Raji (cell line): ENCODE measurements around the gene TMEM178B.

ENCODE experiments used
- POLR2A ChIP-seq: IDR thresholded peaks from 2 replicates; pipeline ENCODE4 v1.6.1; 2011; ENCODE audit warnings: low read depth, low read length, control low read depth; ENCODE audit not compliant: insufficient read depth

The TMEM178B gene

DNA sequence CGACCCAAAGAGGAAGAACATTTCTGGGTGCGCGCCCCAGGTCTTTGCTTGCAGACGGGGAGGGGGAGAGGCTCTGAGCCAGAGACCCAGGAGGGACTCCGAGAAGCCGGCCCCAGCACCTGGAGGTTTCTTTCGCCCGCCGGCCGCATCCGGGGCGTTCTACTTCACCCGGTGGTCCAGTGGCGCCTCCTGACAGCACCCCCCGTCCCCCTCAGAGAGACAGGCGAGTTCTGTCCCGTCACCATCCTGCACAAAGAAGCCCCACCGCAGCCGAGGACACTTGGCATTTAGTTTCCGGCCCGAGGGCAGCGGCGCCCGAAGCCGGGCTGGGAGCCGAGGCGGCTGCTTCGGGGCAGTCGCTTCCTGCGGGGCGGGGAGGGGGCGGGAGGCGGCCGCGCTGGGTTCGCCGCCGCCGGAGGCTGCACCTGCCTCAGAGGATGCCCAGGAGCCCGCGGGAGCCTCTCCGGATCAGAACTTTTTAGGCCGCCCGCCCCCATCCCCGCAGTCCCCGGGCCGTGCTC lies at the start of gene TMEM178B:
Gene TMEM178B (plus strand): TSS at position 424 of the 521 bp plus-strand sequence.
- no peak for TF ChIP-seq POLR2A

DNA sequence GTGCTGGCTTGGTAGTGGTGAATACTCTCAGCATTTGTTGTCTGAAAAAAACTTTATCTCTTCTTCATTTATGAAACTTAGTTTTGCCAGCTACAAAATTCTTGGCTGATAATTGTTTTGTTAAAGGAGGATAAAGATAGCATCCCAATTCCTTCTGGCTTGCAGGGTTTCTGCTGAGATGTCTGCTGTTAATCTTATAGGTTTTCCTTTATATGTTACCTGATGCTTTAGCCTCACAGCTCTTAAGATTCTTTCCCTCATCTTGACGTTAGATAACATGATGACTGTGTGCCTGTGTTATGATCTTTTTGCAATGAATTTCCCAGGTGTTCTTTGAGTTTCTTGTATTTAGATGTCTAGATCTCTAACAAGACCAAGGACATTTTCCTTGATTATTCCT lies 49.2 kb upstream of the TMEM178B start:
- no peak for TF ChIP-seq POLR2A

DNA sequence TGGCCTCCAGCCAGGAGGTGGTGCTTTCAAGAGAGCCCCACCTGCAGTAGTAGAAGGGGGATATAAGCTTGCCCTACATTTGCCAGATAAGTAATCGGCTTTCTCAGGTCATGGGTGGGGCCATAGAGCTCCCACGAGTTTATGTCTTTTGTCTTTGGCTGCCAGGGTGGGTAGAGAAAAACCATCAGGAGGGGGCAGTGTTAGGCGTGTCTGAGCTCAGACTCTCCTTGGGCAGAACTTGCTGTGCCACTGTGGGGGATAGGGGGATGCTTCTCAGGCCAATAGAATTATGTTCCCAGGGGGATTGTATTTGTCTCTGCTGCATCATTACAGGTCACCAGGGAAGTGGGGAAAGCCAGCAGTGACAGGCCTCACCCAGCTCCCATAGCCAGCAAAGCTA lies 46.8 kb upstream of the TMEM178B start:
- TF ChIP-seq POLR2A: no peak

DNA sequence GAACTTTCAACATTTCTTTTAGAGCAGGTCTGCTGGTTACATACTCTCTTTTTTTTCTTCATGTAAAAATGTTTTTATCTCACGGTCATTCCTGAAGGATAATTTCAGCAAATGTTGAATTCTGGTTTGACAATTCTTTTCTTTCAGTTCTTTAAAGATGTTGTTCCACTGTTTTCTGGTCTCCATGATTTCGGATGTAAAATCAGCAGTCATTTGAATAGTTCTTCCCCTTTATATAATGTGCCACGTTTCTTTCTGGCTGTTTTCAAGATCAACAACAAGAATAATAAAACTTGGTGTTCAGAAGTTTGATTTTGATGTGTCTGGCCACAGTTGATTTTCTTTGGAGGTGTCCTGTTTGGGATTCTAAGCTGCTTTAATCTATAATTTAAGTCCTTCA lies 45.1 kb upstream of the TMEM178B start:
- no peak for TF ChIP-seq POLR2A

DNA sequence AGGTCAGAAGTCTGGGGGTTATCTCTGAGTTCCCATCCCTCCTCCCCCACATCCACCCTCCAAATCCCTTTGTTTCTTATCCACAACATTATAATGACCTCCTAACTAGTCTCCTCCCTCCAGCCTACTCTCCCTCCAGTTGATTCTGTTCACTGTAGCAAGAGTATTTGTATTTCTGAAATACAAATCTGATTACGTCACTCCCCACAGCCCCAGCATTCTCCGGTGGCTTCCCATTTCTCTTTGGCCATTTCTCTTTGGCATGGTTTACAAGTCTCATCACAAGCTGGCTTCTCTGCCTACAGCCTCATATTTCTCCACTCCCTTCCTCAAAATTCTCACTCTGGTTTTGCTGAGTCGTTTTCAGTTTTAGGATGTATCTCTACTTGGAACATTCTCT lies 34.5 kb upstream of the TMEM178B start:
- no peak for TF ChIP-seq POLR2A

DNA sequence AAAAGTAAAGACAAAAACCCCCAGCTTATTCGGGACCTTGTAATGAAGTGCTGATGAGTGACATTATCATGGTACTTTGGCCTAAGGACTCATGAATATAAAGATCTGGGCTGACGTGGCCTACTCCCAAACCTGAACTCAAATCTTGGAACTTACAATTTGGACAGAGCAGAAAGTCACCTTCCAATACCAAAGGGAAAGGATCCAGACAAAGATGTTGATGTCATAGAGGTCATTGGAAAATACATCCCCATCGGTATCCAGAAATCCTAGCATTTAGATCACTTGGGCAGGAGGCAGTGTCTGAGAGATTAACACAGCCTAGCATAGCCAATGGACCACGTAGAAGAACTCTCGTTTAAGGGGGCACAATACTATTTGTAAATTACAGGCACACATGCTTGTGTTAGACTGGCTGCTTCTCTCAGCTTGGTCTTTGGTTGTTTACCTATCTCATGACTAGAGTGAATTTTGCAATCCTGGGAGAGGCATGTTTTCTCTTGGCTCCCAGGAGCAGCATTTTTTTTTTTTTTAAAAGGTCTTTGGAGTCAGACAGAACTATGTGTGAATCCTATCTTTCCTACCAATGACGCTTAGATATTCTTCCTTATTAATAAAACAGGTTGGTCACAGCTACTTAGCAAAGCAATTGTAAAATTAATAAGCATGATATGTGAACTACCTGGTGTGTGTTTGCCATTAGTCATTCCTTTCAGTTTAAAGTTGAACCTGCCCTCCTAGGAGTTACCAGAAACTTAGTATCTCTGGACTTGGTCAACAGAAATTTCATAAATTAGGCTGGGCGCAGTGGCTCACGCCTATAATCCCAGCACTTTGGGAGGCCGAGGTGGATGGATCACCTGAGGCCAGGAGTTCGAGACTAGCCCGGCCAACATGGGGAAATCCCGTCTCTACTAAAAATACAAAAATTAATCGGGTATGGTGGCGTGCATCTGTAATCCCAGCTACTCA lies 31.4 kb upstream of the TMEM178B start:
- TF ChIP-seq POLR2A: no peak

DNA sequence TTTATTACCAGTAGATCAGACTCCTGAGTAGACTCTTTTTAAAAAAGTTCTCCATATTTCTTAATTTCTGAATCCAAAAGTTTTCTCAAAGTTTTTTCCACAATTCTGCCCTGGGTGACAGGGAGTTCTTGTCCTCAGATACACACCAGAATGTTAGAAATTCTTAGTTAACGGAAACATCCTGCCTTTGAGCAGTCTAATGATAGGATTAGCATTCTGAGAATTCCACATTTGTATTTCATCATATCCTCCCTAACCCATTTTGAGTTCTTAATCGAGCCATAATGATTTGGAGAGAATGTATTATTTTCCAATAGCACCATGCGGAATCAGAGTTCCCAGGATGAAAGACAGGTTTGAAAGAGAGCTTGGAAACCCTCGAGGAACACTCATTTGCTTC lies 30.2 kb upstream of the TMEM178B start:
- no peak for TF ChIP-seq POLR2A

DNA sequence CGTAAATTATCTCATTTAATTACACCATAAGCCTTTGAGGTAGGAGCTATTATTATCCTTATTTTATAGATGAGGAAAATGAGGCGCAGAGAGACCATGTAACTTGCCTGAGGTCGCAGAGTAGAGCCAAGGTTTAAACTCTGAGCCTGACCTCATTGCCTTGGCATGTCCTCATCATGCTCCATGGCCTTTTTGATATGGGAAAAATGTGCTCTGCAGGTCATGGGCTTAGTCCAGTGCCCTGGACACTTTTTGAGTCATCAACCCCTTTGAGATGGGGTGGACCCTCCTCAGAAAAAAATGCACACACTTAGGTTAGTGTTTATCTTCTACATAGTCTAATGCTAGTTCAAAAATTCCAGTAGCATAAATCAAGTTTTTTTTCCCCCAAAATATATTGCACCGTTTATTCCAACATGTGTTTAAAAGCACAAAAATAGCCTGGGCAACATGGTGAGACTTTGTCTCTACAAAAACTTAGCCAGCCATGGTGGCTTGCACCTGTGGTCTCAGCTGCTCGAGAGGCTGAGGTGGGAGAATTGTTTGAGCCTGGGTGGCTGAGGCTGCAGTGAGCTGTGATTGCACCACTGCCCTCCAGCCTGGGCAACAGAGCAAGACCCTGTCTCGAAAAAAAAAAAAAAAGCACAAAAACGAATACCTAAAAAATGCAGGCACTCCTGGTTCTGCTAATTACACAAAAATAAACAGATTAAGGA lies 28.6 kb upstream of the TMEM178B start:
- no peak for TF ChIP-seq POLR2A

DNA sequence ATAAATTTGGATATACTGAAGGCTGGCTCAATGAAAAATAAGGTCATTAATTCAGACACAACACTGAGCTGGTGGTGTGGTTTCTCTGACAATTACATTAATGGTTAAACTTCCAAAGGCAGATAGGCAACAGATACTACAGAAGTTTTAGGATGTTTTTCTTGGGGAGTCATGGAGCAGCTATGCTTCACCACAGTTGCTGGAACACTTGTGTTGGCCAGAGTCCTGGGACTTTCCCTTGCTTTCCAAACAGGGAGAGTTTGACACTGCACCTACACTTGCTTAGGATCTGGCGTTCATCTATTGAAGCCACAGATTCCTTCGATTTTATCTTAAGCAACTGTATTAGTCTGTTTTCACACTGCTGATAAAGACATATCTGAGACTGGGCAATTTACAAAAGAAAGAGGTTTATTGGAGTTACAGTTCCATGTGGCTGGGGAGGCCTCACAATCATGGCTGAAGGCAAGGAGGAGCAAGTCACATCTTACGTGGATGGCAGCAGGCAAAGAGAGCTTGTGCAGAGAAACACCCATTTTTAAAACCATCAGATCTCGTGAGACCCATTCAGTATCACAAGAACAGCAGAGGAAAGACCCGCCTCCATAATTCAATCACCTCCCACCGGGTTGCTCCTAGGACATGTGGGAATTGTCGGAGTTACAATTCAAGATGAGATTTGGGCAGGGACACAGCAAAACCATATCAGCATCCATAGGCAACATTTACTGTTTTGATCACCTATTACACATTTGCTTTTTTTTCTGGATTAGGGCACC lies 27.8 kb upstream of the TMEM178B start:
- no peak for TF ChIP-seq POLR2A

DNA sequence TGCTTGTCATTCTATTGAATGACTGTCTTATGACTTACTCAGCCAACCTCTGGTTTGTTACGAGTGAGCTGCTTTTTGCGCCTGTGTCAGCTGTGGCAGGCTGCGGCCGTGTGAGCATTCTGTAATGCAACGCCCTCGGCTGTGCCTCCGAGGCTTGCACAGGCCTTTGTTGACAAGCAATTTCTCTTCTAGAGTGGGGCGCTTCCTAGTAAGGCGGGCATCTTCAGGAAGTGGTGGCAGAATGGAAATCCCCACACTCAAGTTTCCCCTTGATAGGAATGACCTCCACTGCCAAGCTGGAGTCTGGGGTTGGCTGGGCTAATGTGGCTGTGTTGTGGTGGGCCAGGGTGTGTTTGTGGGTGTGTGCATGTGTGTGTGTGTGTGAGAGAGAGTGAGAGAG lies 20.2 kb upstream of the TMEM178B start:
- no peak for TF ChIP-seq POLR2A

DNA sequence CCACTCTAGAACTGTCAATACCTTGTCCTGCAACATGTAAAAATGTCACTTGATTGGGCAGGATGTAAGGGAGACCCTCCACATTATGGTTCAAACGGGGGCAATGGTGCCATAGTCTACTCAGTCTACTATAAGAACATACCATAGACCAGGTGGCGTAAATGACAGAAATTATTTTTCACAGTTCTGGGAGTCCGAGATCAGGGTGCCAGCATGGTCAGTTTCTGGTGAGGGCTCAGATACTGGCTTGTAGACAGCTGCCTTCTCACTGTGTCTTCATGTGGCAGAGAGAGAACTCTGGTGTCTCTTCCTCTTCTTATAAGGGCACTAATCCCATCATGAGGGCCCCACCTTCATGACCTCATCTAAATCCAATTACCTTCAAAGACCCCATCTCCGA lies 18.7 kb upstream of the TMEM178B start:
- no peak for TF ChIP-seq POLR2A

DNA sequence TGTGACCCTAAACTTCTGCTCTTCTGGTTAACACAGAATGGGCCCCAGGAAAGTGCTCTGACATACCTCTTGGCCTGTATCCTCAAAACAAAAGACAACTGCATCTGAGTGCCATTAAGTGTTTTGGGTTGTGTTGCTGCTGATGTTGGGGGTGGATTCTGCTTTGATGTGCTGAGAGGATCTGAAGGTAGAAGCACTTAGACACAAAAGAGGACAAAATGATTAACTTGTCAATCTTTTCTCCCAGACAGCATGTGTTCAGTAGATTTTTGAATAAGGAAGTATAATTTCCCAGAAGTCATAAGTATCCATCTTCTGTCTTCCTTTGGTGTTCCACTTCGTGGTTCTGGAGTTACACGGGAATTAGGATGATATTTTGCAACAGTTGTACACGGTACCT lies 16.1 kb upstream of the TMEM178B start:
- TF ChIP-seq POLR2A: no peak

DNA sequence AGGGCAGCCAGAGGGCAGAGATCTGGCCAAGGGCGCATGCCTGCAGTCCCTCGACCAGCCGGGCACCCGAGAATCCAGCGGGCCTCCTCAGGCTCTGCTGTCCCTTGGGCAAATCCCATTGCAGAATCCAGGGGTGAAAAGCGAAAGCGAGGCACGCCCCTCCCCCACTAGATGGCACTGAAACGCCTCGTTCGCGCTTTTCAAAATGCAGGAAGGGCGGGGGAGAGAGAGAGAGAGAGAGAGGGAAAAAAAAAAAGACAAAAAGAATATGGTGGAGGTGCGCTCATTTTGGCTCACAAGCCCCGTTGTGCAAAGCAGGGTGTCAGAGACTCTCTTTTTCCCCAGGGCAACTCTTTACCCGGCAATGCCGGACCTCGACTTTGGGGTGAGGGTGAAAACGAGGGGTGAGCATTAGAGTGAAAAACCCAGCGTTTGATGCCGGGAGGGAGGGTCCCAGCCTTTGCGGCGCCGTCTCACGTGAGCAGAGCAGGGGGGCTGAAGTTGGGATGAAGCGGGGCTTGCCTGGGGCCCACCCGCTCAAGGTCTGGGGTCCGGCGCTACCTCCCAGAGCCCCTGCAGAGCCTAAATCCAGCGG lies 2.5 kb upstream of the TMEM178B start:
- TF ChIP-seq POLR2A: no peak

DNA sequence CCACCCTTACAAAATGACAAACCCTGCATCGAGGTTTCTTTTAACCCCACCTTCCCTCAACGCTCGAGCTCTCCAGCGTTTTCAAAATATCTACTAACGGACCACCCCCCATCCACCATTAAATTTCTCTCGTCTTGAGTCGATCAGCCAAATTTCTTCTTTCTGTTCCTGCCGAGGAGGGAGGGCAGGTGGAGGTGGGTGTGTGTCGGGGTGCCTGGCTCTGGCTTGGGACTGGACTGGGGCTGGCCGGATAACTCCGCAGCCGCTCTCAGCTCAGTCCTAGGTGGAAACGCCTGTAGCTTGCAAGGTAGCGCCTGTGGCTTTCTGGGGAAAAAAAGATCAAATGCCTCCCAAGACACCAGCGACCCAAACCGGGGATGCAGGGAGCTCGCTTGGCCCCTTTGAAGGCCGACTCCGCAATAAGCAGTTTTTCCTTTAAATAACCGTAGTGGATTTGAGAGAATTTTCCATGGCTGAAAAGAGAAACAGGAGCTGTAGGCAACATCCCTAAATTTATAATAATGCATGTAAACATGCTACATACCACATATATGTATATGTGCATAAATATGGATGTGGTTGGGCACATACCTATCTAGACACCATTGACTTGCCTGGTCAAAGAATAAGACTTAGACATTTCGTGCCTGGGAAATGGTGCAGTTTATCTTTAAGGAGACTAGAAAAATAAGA lies 1.9 kb upstream of the TMEM178B start:
- no peak for TF ChIP-seq POLR2A

DNA sequence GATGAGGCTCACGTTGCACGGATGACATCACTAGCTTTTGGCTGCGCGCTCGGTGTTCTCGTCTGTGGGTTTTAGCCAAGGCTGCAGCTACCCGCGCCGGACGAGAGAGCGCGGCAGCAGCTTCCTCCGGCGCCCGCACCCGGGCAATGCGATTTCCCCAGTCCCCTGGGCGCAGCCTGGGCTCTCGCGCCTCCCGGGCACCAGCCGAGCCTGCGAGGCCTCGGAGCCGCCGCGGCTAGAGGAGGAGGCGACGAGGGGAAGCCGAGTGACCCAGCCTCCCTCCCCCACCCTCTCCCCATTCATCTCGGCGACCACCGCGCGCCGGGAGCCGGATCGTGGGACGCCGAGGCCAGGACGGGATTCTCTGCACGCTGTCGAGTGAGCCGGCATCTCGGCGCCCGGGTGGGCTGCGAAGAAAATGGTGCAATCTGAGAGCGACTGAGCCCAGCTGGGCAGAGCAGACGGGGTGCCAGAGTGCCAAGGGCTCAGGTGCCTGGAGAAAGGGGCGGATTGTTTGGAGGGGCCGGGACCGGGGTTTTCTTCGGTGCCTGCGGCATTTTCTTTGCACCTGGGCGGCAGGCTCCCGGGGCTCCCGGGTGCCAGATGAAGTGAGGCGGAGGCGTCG lies 1.2 kb upstream of the TMEM178B start:
- TF ChIP-seq POLR2A: no peak
